Measurements from ENCODE around the gene CTRL.
"Not testable (repeated sequence)": the region's sequence is repeated elsewhere in the genome, so short reads cannot be mapped to it uniquely, and the experiment has no call there.

CTRL gene

DNA sequence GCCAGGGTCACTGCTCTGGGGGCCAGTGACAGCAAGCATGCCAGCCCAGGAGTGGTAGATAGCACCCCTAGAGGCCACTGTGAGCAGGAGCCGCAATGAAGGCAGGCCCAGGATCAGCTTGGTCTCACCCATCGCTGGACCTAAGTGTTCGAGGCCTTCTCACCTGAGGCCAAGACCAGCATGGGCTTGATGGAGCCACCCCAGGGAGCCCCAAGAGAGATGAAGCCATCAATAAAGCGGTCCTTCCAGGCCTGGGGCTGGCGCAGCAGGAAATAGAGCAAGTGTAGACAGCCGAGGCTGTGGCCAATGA, 10.5 kb upstream of the CTRL start:
- no peaks in the 10 kb centered on the region for H3K4me1 ChIP-seq (ENCODE audit: insufficient read depth, poor library complexity, severe bottlenecking)
- TF ChIP-seq, protein P1, sequence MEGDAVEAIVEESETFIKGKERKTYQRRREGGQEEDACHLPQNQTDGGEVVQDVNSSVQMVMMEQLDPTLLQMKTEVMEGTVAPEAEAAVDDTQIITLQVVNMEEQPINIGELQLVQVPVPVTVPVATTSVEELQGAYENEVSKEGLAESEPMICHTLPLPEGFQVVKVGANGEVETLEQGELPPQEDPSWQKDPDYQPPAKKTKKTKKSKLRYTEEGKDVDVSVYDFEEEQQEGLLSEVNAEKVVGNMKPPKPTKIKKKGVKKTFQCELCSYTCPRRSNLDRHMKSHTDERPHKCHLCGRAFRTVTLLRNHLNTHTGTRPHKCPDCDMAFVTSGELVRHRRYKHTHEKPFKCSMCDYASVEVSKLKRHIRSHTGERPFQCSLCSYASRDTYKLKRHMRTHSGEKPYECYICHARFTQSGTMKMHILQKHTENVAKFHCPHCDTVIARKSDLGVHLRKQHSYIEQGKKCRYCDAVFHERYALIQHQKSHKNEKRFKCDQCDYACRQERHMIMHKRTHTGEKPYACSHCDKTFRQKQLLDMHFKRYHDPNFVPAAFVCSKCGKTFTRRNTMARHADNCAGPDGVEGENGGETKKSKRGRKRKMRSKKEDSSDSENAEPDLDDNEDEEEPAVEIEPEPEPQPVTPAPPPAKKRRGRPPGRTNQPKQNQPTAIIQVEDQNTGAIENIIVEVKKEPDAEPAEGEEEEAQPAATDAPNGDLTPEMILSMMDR (IDR thresholded peaks at IDR 0.05; ENCODE audit: poor library complexity, severe bottlenecking) = peak; percentile 67
- no peak overlapping the region for H3K4me3 ChIP-seq (ENCODE audit: severe bottlenecking)
- DNase-seq (ENCODE audit: low spot score) = no peak
- no peaks in the 10 kb centered on the region for H3K9me3 ChIP-seq (ENCODE audit: severe bottlenecking)
- peaks cover 57% of the 10 kb centered on the region for H3K36me3 ChIP-seq (ENCODE audit: low read depth)
- H3K27ac ChIP-seq (ENCODE audit: poor library complexity, severe bottlenecking) = no peak overlapping the region
- H3K27me3 ChIP-seq (ENCODE audit: insufficient read depth, poor library complexity, severe bottlenecking) = no peaks in the 10 kb centered on the region
- peak; percentile 58 for ATAC-seq (ENCODE audit: low read depth)

DNA sequence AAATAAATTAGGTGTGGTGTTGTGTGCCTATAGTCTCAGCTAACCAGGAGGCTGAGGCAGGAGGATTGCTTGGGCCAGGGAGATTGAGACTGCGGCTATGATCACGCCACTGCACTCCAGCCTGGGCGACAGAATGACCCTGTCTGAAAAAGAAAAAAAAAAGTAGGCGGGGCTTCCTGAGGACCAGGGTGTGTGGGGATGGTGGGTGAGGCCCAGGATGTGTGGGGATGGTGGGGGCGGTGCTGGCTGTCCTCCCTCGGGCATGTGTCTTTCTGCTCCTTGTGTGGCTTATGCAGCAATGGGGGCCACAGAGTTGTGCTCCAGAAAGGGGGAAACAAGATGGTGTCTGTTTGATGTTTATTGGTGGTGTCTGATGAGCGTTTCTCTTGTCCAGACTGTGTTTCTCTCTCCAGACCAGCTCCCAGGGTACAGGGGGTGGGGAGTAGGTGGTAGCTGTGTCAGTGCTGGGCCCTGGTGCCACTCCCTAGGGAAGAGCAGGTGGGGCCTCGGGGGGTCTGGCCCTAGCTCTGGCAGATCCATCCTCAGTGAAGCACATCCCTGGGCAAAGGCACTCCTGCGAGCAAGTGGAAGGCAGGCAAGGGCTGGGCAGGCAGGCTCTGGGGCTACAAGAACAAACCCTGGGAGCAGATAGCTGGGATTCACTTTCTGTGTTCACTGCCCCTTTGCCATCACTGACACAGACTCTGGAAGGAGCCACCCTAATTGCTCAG, 10.0 kb upstream of the CTRL start:
- Histone ChIP-seq H3K27ac (ENCODE audit: poor library complexity, severe bottlenecking) (no peak overlapping the region), H3K9me3 (ENCODE audit: severe bottlenecking) (no peaks in the 10 kb centered on the region), H3K27me3 (ENCODE audit: insufficient read depth, poor library complexity, severe bottlenecking) (no peaks in the 10 kb centered on the region), H3K36me3 (ENCODE audit: low read depth) (peaks cover 52% of the 10 kb centered on the region), H3K4me1 (ENCODE audit: insufficient read depth, poor library complexity, severe bottlenecking) (no peaks in the 10 kb centered on the region), H3K4me3 (ENCODE audit: severe bottlenecking) (no peak overlapping the region)
- ATAC-seq (ENCODE audit: low read depth) = no peak
- TF ChIP-seq, protein P1 (IDR thresholded peaks at IDR 0.05; ENCODE audit: poor library complexity, severe bottlenecking) = no peak
- no peak for DNase-seq (ENCODE audit: low spot score)

DNA sequence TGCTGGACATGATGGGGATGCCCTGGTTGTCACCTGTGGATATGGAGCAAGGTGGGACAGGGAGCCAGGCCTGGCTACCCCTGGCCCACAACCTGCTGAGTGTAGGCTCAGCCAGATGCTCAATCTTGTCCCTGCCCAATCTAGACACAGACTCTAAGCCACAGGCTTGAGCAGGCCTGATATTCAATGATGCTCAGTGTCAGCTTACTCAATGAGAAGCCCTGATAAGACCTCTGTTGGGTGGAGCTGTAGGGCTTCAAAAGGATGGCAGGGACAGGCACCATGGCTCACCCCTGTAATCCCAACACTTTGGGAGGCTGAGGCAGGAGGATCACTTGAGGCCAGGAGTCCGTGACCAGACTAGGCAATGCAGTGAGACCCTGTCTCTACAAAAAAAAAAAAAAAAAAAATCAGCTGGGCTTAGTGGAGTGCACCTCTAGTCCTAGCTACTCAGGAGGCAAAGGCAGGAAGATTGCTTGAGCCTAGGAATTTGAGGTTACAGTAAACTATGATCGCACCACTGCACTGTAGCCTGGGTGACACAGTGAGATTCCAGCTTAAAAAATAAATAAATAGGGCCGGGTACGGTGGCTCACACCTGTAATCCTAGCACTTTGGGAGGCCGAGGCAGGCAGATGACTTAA, 8.9 kb upstream of the CTRL start:
- peaks cover 42% of the 10 kb centered on the region for H3K36me3 ChIP-seq (ENCODE audit: low read depth)
- no peaks in the 10 kb centered on the region for H3K9me3 ChIP-seq (ENCODE audit: severe bottlenecking)
- TF ChIP-seq, protein P1 (IDR thresholded peaks at IDR 0.05; ENCODE audit: poor library complexity, severe bottlenecking) = no peak

DNA sequence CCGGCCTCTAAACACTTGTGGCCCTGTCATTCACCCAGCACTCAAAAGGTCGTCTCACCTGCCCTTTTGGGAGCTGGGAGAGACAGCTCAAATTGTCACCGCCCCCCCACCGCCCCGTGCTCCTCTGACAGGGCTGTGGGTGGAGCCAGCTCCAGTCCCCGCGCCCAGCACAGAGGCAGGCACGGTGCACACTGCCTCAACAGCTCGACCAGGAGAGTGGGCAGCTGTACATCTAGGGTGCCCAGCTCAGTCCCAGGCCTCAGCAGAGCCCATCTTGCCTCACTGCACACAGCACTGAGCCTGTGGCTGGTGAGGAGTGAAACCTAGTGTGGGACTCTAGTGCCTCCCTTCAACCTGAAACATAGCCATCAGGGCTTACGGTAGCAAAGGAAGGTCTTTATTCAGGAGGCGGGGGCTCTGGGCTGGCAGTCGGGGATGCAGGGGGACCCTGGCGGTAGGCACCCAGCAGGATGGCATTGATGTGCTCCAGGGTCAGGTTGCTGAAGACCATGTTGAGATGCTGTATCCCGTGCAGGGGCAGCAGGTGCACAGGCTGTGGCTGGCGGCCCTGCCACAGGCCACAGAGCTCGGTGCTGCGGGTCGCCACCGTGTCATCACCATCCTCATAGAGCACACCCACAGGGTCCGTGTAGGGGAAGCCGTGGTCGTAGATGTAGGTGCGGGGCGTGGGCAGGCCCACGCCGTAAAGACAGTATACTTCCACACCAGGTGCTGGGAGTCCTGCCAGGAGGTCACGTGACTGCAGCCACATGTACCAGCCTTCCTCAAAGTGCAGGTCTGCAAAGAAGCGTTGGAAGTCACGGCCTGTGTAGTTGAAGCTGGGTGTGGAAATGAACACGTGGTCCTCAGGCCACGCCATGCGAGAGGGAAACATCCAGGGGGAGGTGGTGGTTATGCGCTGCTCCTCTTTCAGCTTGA, 8.1 kb upstream of the CTRL start:
- Histone ChIP-seq H3K4me1 (ENCODE audit: insufficient read depth, poor library complexity, severe bottlenecking) (no peaks in the 10 kb centered on the region), H3K9me3 (ENCODE audit: severe bottlenecking) (no peaks in the 10 kb centered on the region), H3K27me3 (ENCODE audit: insufficient read depth, poor library complexity, severe bottlenecking) (no peaks in the 10 kb centered on the region), H3K27ac (ENCODE audit: poor library complexity, severe bottlenecking) (no peak overlapping the region), H3K4me3 (ENCODE audit: severe bottlenecking) (no peak overlapping the region), H3K36me3 (ENCODE audit: low read depth) (peaks cover 34% of the 10 kb centered on the region)
- TF ChIP-seq, protein P1 (IDR thresholded peaks at IDR 0.05; ENCODE audit: poor library complexity, severe bottlenecking) = no peak
- ATAC-seq (ENCODE audit: low read depth) (no peak), DNase-seq (ENCODE audit: low spot score) (peak; percentile 68)

More for the DNA sequence above, 8.9 kb upstream of the CTRL start:
- ATAC-seq (ENCODE audit: low read depth) = no peak
- no peaks in the 10 kb centered on the region for H3K4me1 ChIP-seq (ENCODE audit: insufficient read depth, poor library complexity, severe bottlenecking)
- no peaks in the 10 kb centered on the region for H3K27me3 ChIP-seq (ENCODE audit: insufficient read depth, poor library complexity, severe bottlenecking)
- DNase-seq (ENCODE audit: low spot score) = no peak
- H3K27ac ChIP-seq (ENCODE audit: poor library complexity, severe bottlenecking) = no peak overlapping the region
- H3K4me3 ChIP-seq (ENCODE audit: severe bottlenecking) = no peak overlapping the region

DNA sequence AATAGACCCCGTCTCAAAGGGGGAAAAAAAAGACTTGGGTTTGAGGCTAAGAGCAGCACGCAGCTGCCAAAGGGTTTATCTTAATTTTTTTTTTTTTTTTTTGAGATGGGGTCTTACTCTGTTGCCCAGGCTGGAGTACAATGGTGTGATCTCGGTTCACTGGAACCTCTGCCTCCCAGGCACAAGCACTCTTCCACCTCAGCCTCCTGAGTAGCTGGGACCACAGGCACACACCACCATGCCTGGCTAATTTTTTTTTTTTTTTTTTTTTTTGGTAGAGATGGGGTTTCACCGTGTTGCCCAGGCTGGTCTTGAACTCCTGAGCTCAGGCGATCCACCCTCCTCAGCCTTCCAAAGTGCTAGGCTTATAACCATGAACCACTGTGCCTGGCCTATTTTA, 6.1 kb upstream of the CTRL start:
- not testable (repeated sequence) for H3K4me3 ChIP-seq (ENCODE audit: severe bottlenecking); H3K27ac ChIP-seq (ENCODE audit: poor library complexity, severe bottlenecking)
- H3K36me3 ChIP-seq (ENCODE audit: low read depth) = peaks cover 16% of the 10 kb centered on the region

More for the DNA sequence above, 6.1 kb upstream of the CTRL start:
- not testable (repeated sequence) for H3K27me3 ChIP-seq (ENCODE audit: insufficient read depth, poor library complexity, severe bottlenecking); H3K9me3 ChIP-seq (ENCODE audit: severe bottlenecking); H3K4me1 ChIP-seq (ENCODE audit: insufficient read depth, poor library complexity, severe bottlenecking); ATAC-seq (ENCODE audit: low read depth); DNase-seq (ENCODE audit: low spot score)
